Esophagus squamous epithelium (tissue), 4 donors: Measurements from ENCODE around the gene GABRR1.

ENCODE experiments used
- CTCF ChIP-seq, 6 experiments: fragments of 450-650 bp in 4 of 6; fragments of 200-600 bp in 2 of 6; sonication (generic) in 2 of 6; IDR thresholded peaks; one replicate each; pipeline ENCODE4 v1.5.1; 2016 to 2019; ENCODE audit warnings: antibody characterized with exemption in 6 of 6, mild to moderate bottlenecking in 4 of 6, moderate library complexity in 4 of 6
- POLR2A ChIP-seq, 4 donors: fragments of 450-650 bp; IDR thresholded peaks; one replicate each; pipeline ENCODE4 v1.6.1; 2017; ENCODE audit warnings: antibody characterized with exemption in 4 of 4, mild to moderate bottlenecking in 4 of 4, moderate library complexity in 3 of 4

- TF ChIP-seq CTCF (IDR thresholded peaks at IDR 0.05), result no peak
- TF ChIP-seq POLR2A (IDR thresholded peaks at IDR 0.05), result no peak
These were observed 8.6 kb downstream of the GABRR1 start for GRCh38 chr6:89208551-89208950.
